ENCODE data around the gene CD33.
"Not testable (repeated sequence)": the region's sequence is repeated elsewhere in the genome, so short reads cannot be mapped to it uniquely, and the experiment has no call there.

CD33 gene

GRCh38 chr19:51210191-51210784 is 14.6 kb upstream of the CD33 start:
- no peak for DNase-seq (ENCODE audit: low read depth)

- not testable (repeated sequence) for DNase-seq (ENCODE audit: low read depth)
Measured at GRCh38 chr19:51210874-51211361, 14.0 kb upstream of the CD33 start.

- DNase-seq (ENCODE audit: low read depth) = no peak
Measured at GRCh38 chr19:51211833-51212232, 13.0 kb upstream of the CD33 start.

GRCh38 chr19:51219307-51219706 is 5.6 kb upstream of the CD33 start:
- no peak for DNase-seq (ENCODE audit: low read depth)

- DNase-seq (ENCODE audit: low read depth) = no peak
Measured at GRCh38 chr19:51219971-51220370, 4.9 kb upstream of the CD33 start.

- no peak for DNase-seq (ENCODE audit: low read depth)
Measured at GRCh38 chr19:51220996-51221395, 3.9 kb upstream of the CD33 start.

- no peak for DNase-seq (ENCODE audit: low read depth)
Measured at GRCh38 chr19:51224163-51224641, 678 bp upstream of the CD33 start.

GRCh38 chr19:51226067-51226466 is 1.2 kb downstream of the CD33 start:
- DNase-seq (ENCODE audit: low read depth) = no peak

- no peak for DNase-seq (ENCODE audit: low read depth)
Measured at GRCh38 chr19:51227326-51227725, 2.4 kb downstream of the CD33 start.

- DNase-seq (ENCODE audit: low read depth) = no peak
Measured at GRCh38 chr19:51227966-51228365, 3.1 kb downstream of the CD33 start.

- DNase-seq (ENCODE audit: low read depth) = no peak
Measured at GRCh38 chr19:51240866-51241265, 16.0 kb downstream of the CD33 start.

GRCh38 chr19:51242881-51243630 is 18.2 kb downstream of the CD33 start:
- no peak for DNase-seq (ENCODE audit: low read depth)

GRCh38 chr19:51246164-51246552 is 21.3 kb downstream of the CD33 start:
- DNase-seq (ENCODE audit: low read depth) = no peak

- DNase-seq (ENCODE audit: low read depth) = no peak
Measured at GRCh38 chr19:51247972-51248590, 23.2 kb downstream of the CD33 start.

GRCh38 chr19:51250786-51251467 is 26.0 kb downstream of the CD33 start, which contains the start of gene SIGLECL1:
Gene SIGLECL1, plus strand, starts transcription at chr19:51251080. Its CDS starts 12,993 bp downstream, at chr19:51264073.
- no peak for DNase-seq (ENCODE audit: low read depth)

GRCh38 chr19:51251468-51251820 is 26.6 kb downstream of the CD33 start:
- DNase-seq (ENCODE audit: low read depth) = no peak

- no peak for DNase-seq (ENCODE audit: low read depth)
Measured at GRCh38 chr19:51252306-51253079, 27.6 kb downstream of the CD33 start.

- DNase-seq (ENCODE audit: low read depth) = no peak
Measured at GRCh38 chr19:51253088-51253806, 28.4 kb downstream of the CD33 start.

GRCh38 chr19:51256155-51256625 is 31.3 kb downstream of the CD33 start:
- DNase-seq (ENCODE audit: low read depth) = no peak

- DNase-seq (ENCODE audit: low read depth) = no peak
Measured at GRCh38 chr19:51257471-51257870, 32.6 kb downstream of the CD33 start.
